Ammon's horn (tissue), 1 donor: ENCODE results near the gene RAC3.

Experiments used
- DNase-seq: peaks from one replicate; pipeline ENCODE4 v3.0.0-alpha.2; 2016; ENCODE audit warnings: low spot score

RAC3 gene

DNA sequence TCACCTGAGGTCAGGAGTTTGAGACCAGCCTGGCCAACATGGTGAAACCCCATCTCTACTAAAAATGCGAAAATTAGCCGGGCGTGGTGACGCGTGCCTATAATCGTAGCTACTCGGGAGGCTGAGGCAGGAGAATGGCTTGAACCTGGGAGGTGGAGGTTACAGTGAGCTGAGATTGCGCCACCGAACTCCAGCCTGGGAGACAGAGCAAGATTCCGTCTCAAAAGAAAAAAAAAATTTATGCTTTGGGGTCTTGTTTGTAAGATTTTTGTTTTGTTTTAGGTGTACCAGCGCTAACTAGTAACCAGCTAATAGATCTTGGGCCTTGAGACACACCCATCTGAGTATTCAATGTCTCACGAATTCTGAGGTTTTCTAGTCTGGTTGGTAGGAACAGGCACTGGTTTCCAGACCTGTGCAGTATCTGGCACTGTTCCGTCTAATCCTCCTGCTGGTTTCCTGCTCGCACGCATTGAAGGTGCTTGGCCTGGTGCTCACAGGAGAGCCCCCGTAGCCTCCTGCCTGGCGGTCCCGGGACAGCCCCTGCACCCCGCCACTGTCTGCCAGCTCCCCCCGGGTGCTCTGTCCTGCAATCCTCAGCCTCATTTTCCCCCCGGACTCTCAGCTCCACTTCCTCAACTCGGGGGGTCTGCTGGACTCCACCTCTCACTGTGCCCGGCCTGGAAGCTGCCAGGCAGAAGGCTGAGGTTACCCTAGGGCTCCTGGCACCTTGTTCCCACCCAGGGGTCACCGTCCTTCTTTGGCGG is 44.7 kb downstream of the RAC3 start:
- DNase-seq, result no peak

DNA sequence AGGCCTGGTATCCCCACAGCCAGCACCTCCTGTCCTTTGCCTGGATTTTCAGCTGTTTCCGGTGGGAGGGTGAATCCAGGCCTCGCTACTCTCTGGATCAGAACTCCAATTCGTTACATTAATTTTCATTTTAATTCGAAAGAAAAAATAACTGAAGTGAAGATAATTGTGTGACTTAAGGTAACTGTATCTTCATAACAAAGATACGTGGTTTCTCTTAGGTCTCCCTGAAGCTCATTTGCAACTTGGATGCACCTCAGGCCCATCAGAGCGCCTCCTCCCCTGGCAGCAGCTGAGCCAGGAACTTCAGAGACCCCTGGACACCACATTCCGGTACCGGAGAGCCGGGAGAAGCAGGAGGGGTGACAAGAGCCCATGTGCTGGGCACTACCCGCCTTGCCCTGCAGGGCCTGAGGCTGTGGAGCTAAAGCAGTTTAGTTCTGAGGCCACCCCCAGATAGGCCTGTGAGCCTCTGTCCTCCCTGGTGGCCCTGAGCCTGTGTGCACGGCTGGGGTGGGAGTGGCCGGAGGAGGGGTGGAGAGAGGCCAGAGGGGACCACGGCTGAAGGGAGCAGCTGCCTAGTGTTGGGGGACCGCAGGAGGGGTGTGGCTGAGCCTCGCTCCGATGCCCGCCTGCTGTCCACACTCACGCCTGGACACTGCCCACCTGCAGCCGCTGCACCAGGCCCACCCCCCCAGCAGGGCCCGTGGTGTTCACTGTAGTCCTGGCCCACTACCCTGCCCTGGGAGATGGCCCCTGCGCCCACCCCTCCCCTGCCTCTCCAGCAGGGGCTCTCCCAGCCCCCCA is 45.5 kb downstream of the RAC3 start:
- no peak for DNase-seq

DNA sequence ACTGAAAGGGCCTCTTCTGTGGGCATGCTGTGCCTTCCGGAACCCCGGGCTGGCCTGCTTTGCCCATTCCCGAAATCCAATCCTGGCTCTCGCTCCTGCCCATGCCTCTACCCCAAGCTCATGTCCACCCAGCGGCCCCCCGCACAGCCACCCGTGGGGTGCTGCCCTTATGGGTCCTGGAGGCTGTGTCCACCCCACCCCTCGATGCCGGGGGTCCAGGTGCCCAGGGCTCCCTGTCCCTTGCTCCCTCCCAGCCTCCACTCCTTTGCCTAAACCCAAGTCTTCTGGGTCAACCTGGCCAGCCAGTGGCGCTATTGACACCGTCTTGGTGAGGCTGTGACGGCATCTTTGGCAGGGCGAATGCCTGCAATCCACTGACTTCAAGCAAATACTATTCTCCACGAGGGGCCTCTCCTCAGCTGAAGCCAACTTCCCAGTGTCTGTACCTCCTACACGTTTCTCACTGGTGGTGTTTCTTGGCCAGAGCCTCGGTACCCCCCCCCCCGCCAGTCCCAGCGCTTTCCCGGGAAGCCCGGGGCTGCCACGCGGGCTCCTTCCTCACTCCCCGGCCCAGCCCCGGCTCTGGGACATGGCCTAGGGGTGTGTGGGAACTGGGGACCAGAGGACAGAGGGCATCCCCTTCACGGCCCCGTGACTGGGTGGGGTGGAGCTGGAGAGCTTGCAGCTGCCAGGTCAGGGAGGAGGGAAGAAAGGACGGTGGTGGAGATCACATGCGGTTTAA is 46.3 kb downstream of the RAC3 start:
- no peak for DNase-seq

DNA sequence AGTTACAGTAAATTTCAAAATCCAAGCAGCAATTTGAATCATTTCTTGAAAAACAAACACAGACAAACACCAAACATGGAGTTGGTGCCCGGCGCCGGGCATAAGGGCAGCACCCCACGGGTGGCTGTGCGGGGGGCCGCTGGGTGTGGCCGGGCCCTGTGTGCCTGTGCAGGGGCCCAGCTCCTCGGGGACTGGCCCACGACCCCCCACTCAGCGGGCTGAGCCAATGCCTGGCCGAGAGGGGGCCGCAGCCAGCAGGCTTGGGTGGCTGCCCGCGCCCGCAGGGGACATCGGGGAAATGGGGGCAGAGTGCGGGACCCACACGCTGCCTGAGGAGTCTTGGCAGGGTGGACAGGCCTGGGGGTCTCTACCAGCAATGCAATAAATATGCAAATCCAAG is 47.0 kb downstream of the RAC3 start:
- no peak for DNase-seq

DNA sequence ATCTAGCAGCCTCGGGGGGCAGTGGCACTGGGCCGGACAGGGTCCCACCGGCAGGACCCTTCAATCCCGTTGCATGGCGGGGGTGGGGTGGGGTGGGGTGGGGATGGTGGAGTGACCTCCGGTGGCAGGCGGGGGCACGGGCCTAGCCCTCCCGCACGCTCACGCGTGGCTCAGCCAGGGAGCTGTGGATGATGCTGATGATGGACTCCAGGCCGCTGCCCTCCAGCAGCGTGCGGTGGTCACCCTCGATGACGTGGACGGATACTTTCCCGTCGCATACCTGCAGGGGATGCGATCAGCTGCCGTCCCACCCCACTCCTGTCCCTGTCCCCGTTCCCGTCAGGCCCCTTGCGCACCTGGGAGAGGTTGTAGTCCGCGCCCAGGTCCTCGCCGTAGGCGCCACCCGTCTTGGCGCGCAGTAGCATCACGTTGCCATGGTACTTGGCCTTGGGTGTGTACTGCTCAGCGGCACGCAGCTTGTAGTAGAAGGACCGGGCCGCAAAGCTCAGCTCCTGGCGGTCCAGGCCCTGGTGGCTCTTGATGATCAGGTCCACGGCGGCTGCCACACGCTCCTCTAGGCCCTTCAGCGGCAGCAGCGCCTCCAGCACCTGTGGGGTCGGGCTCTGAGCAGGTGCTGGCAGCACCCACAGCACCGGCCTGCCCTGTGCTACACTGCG is 47.7 kb downstream of the RAC3 start:
- no peak for DNase-seq

DNA sequence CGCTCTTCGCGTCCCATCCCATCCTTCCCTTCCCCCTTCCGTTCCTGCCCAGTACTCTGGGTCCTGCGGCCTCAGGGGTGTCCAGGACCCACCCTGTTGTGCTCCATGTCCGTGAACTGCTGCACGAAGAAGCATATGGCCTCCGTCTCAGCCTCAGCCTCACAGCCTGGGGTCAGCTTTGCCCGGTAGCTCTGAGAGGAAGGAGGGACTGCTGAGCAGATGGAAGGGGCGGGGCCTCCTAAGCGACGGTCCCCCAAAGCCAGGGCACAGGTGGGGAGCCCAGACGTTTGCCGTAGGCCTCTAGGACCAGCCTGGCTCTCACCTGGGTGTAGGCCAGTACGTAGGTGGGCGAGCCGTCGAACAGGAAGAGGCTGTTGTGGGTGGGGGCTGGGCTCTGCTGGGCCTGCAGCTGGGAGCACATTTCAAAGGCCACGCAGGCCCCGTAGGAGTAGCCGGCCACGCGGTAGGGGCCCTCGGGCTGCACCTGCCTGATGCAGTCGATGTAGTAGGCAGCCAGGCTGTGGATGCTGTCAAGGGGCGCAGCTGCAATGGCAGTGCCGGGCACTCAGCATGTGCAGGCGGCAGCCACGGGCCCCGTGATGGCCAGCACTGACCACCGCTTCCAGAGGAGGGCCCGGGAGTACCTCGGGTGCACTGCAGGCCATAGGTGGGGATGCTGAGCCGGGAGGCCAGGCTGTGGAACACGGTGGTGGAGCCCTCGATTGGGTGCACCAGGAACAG is 48.7 kb downstream of the RAC3 start:
- no peak for DNase-seq

DNA sequence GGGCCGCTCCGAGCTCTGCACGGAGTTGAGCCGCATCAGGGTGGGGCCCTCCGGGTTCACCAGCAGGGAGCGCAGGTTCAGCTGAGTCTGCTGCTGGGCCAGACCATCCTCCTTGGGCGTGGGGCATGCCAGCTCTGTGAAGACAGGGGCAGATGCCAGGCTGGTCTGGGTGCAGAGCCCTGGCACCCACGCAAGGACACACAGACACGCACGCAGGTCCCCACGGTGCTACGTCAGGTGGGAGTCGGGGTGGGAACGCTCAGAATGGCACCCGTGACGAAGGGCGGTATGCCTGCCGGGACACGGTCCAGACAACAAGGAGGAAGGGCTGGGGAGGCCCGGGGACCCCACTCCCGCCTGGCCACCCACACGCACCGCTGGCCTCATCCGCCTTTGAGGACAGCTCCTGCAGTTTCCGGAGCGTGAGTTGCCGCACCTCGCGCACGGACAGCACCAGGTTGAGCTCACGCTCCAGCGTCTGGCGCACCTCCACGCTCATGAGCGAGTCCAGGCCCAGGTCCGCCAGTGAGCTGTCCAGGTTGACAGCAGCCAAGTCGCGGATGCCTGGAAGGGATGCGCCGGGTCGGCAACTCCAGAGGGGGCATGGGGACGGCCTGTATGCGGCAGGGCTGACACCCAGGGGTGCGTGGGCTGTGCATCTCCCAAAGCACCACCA is 49.4 kb downstream of the RAC3 start:
- DNase-seq, result no peak

DNA sequence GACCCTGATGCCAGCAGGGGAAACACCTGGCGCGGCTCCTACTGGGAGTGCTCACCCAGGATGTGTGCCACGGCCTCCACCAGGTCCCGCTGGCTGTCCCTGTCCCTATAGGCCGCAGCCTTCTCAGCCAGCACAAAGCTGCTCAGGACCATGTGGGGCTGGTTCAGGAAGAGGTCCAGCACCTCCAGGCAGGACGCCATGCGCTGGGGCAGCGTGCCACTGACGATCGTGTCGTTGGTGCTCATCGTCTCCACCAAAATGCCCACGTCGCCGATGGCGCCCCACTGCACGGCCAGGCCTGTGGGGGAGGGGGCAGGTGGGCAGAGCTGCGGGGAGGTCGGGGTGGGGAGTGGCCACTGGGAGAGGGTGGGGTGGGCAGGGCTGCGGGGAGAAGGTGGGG is 50.1 kb downstream of the RAC3 start:
- DNase-seq, result no peak

DNA sequence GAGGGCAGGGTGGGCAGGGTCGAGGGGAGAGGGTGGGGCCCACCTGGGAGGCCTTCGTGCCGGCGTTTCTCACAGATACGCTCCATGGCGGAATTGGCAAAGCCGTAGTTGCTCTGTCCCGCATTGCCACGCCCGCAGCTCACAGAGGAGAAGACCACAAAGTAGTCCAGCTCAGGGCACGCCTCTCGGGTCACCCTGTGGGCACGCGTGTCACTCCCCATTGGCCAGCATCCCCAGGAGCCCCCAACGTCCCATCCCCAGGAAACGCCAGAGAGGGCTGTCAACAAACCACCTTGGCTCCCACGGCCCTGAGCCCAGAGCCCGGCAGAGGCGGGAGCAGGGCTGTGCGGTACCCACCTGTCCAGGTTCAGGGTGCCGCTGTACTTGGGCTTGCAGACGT is 50.5 kb downstream of the RAC3 start:
- DNase-seq, result no peak

DNA sequence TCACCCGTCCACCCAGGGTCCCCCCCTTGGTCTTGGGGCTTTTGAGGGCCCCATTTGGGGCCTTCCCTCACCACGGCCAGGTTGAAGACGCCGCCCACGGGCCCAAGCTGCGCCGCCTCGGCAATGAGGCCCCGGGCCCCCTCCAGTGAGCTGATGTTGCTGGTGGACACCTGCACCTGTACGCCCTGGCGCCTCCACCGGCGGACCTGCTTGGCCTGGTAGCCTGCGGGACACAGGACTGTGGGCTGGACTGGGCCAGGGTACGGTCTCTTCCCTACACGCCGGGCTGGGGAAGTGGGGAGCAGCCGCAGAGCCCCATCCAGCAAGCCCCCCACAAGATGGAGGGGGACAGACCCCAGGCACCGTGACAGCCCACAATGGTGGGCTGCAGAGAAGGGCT is 51.0 kb downstream of the RAC3 start:
- no peak for DNase-seq

DNA sequence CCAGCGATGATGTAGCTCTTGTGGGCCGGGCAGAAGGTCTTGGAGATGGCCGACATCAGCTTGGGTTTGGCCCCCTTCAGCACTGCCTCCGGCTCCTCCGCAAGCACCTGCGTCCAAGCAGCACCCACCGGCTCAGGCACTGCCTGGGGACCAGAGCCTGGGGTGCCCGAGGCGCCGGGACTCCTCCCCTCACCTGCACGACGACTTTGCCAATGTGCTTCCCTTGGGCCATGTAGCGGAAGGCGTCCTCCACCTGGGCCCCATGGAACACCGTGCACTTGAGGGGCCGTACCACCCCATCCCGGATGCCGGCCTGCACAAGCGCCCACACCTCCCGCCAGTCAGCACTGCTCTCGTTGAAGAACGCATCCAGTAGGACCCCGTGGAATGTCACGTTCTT is 51.5 kb downstream of the RAC3 start:
- DNase-seq, result no peak
